LNCaP clone FGC (cell line): Measurements from ENCODE around the gene INF2.

ENCODE experiments used
- DNase-seq: peaks from one replicate; pipeline ENCODE4 v3.0.0-alpha.2; 2011; ENCODE audit warnings: low read depth
- H3K4me3 ChIP-seq: 2 replicates; pipeline ENCODE4 v1.5.1; 2011; ENCODE audit warnings: mild to moderate bottlenecking, low read depth, low read length, control low read depth
- TF ChIP-seq, protein P1 (sequence below): IDR thresholded peaks from 2 replicates; pipeline ENCODE4 v1.5.1; 2012; ENCODE audit warnings: mild to moderate bottlenecking; ENCODE audit not compliant: control insufficient read depth, insufficient read depth; ENCODE audit errors: extremely low read depth

Gene INF2

DNA sequence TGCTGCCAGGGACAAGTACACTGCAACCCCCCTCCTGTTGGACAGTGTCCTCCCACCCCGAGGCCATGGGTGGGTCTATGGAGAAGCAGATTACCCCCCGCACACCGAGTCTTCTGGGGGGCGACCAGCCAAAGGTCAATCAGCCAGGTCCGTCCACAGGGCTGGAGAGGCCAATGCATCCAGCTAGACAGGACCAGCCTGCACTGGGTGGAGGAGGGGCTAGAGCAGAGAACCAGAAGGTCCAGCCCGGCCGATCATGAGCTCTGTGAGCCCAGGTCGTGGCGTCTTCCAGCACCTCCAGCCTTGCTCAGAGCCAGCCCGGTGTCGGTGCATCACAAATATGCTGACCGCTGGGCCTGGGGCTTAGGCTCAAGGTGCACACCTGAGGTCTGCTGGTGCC lies 26.5 kb downstream of the INF2 start:
- no peak overlapping the region for H3K4me3 ChIP-seq
- DNase-seq, result no peak
- TF ChIP-seq, protein P1, sequence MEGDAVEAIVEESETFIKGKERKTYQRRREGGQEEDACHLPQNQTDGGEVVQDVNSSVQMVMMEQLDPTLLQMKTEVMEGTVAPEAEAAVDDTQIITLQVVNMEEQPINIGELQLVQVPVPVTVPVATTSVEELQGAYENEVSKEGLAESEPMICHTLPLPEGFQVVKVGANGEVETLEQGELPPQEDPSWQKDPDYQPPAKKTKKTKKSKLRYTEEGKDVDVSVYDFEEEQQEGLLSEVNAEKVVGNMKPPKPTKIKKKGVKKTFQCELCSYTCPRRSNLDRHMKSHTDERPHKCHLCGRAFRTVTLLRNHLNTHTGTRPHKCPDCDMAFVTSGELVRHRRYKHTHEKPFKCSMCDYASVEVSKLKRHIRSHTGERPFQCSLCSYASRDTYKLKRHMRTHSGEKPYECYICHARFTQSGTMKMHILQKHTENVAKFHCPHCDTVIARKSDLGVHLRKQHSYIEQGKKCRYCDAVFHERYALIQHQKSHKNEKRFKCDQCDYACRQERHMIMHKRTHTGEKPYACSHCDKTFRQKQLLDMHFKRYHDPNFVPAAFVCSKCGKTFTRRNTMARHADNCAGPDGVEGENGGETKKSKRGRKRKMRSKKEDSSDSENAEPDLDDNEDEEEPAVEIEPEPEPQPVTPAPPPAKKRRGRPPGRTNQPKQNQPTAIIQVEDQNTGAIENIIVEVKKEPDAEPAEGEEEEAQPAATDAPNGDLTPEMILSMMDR, result no peak

- TF ChIP-seq, protein P1, result no peak
- no peak for DNase-seq
- H3K4me3 ChIP-seq, result no peak overlapping the region
These were observed 27.7 kb downstream of the INF2 start for GRCh38 chr14:104717137-104717536.

GRCh38 chr14:104717646-104718045 lies 28.2 kb downstream of the INF2 start:
- no peak overlapping the region for H3K4me3 ChIP-seq
- TF ChIP-seq, protein P1, result no peak
- DNase-seq, result no peak

- no peak for DNase-seq
- TF ChIP-seq, protein P1, result no peak
- H3K4me3 ChIP-seq, result no peak overlapping the region
These were observed 28.7 kb downstream of the INF2 start for GRCh38 chr14:104718147-104718546.

DNA sequence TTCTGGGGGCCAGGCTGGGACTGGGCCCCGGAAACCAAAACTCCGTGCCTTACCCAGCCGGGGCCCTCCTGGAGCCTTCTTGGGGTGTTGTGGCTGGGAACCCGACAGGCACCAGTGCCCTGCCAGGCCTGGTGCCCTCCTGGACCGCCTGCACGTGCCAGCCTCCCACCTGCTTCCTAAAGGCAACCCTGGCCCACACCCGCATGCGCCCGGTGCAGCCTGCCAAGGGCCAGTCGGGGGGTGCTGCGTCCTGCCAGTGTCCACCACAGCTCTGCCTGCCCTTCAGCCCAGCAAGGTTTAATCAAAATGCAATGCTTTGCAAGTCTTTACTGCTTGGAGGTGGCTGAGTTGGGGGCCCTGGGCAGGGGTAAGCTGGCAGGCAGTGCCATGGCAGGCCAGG lies 29.5 kb downstream of the INF2 start:
- no peak for DNase-seq
- TF ChIP-seq, protein P1, result no peak

DNA sequence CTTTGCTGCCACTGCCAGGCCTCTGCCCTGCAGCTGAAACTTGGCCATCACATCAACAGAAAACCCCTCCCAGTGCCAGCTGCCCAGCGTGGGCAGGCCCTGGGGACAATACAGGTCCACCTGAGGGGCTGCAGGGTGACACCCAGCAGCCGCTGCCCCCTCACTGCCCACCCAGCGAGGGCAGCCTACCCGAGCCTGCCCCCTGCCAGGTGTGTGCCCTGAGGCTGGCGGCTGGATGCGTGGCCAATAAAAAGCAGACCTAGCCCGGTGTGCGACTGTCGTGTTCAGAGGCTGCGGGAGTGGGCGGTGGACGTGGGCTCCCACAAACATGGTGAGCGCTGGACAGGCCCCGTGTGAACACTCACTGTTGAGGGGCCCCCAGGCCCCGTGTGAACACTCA lies 29.9 kb downstream of the INF2 start:
- no peak for DNase-seq
- TF ChIP-seq, protein P1, result no peak
- H3K4me3 ChIP-seq, result no peak overlapping the region

More for the DNA sequence above, 29.5 kb downstream of the INF2 start:
- no peak overlapping the region for H3K4me3 ChIP-seq
